Endothelial cell of umbilical vein (primary cell): ENCODE results near the gene PLEKHM2. TPM values are rescaled to one million over a fixed set of nuclear protein-coding genes. Genes with fewer than 3 reads are reported as not detected.

Source experiments
- BruUV-seq: library from RNA; stranded (reverse); fragments of 400-500 nt; replicated peaks from 2 replicates; lab custom pipeline; 2021; lab: Mats Ljungman, UMichigan
- CTCF ChIA-PET: fragments of 300-600, 350-600 bp; sonication (Branson Sonifier 250); formaldehyde crosslinking; loops from one replicate; lab custom pipeline; 2021; ENCODE audit warnings: antibody characterized with exemption, inconsistent platforms; lab: Charles Lee
- POLR2A ChIA-PET: fragments of 300-600, 350-600 bp; sonication (Branson Sonifier 250); formaldehyde crosslinking; loops from one replicate; lab custom pipeline; 2021; ENCODE audit warnings: antibody characterized with exemption, inconsistent platforms; lab: Charles Lee
- DNase-seq: peaks from one replicate; pipeline ENCODE4 v3.0.0-alpha.2; 2011; ENCODE audit warnings: low read depth, low spot score
- FAIRE-seq: peaks from 2 replicates; lab custom pipeline; 2011; peaks lifted over from hg19 to GRCh38; lab: Jason Lieb, UNC
- H2AFZ ChIP-seq: 2 replicates; pipeline ENCODE4 v1.6.0; 2012; ENCODE audit warnings: low read depth, low read length, control low read depth, inconsistent platforms
- H3K27ac ChIP-seq: 2 replicates; pipeline ENCODE4 v1.5.1; 2011; ENCODE audit warnings: low read depth, mild to moderate bottlenecking, control low read depth, low read length, moderate library complexity; ENCODE audit not compliant: insufficient read depth
- H3K27me3 ChIP-seq, 2 experiments: 2 replicates each; pipeline versions ENCODE4 v1.6.0 to v1.6.1; 2011; ENCODE audit warnings: low read length in 2 of 2, mixed read lengths in 1 of 2; ENCODE audit not compliant: control insufficient read depth in 2 of 2, insufficient read depth in 2 of 2
- H3K36me3 ChIP-seq, 2 experiments: 2 replicates in 1 of 2; 3 replicates in 1 of 2; pipeline ENCODE4 v1.5.1; 2011; ENCODE audit warnings: low read length in 2 of 2, mild to moderate bottlenecking in 1 of 2, moderate library complexity in 1 of 2; ENCODE audit not compliant: control insufficient read depth in 2 of 2, insufficient read depth in 2 of 2; ENCODE audit errors: extremely low read depth in 1 of 2
- H3K4me1 ChIP-seq: 3 replicates; pipeline ENCODE4 v1.5.1; 2011; ENCODE audit warnings: mild to moderate bottlenecking, low read length; ENCODE audit not compliant: control insufficient read depth, insufficient read depth; ENCODE audit errors: extremely low read depth
- H3K4me2 ChIP-seq: 2 replicates; pipeline ENCODE4 v1.6.1; 2011; ENCODE audit warnings: low read length, control low read depth, mixed read lengths; ENCODE audit not compliant: insufficient read depth
- H3K4me3 ChIP-seq, 3 experiments: fragments of 200-600 bp in 1 of 3; sonication (generic), shearing (Covaris generic) in 1 of 3; replicated peaks in 1 of 3; 2 replicates each; pipeline ENCODE4 v1.5.1; 2011 to 2016; ENCODE audit warnings: control low read depth in 3 of 3, low read length in 3 of 3, mild to moderate bottlenecking in 2 of 3, inconsistent platforms in 1 of 3, low read depth in 1 of 3, moderate library complexity in 1 of 3; ENCODE audit not compliant: insufficient read depth in 1 of 3
- H3K79me2 ChIP-seq: 2 replicates; pipeline ENCODE4 v1.6.0; 2012; ENCODE audit warnings: low read length, inconsistent platforms; ENCODE audit not compliant: control insufficient read depth, insufficient read depth
- H3K9ac ChIP-seq: replicated peaks from 2 replicates; pipeline ENCODE3; 2011; ENCODE audit warnings: low read length, control low read depth; ENCODE audit not compliant: insufficient read depth; ENCODE audit errors: extremely low read depth
- H3K9me1 ChIP-seq: replicated peaks from 3 replicates; pipeline ENCODE4 v1.6.0; 2011; ENCODE audit warnings: mild to moderate bottlenecking, low read length; ENCODE audit not compliant: control insufficient read depth, insufficient read depth; ENCODE audit errors: extremely low read depth
- H3K9me3 ChIP-seq: replicated peaks from 2 replicates; pipeline ENCODE4 v1.5.1; 2012; ENCODE audit warnings: low read length, inconsistent platforms; ENCODE audit not compliant: control insufficient read depth, insufficient read depth
- H4K20me1 ChIP-seq: replicated peaks from 2 replicates; pipeline ENCODE3; 2011; ENCODE audit warnings: mild to moderate bottlenecking, low read length; ENCODE audit not compliant: control insufficient read depth, insufficient read depth; ENCODE audit errors: extremely low read depth
- EZH2 ChIP-seq: IDR thresholded peaks from 2 replicates; pipeline ENCODE4 v1.6.1; 2012; ENCODE audit warnings: borderline replicate concordance, low read depth, mild to moderate bottlenecking, moderate library complexity, low read length, inconsistent platforms; ENCODE audit not compliant: severe bottlenecking
- FOS ChIP-seq: IDR thresholded peaks from 2 replicates; pipeline ENCODE4 v1.6.1; 2011; ENCODE audit warnings: mild to moderate bottlenecking, low read length, moderate library complexity, borderline replicate concordance; ENCODE audit not compliant: insufficient read depth
- GATA2 ChIP-seq: IDR thresholded peaks from 2 replicates; pipeline ENCODE4 v1.7.0; 2011; ENCODE audit warnings: low read depth, mild to moderate bottlenecking, moderate library complexity, mixed read lengths, low read length; ENCODE audit not compliant: insufficient read length, insufficient read depth
- JUN ChIP-seq: IDR thresholded peaks from 2 replicates; pipeline ENCODE4 v1.6.1; 2011; ENCODE audit warnings: borderline replicate concordance, low read depth; ENCODE audit not compliant: insufficient read length, insufficient read depth
- MAX ChIP-seq: IDR thresholded peaks from 2 replicates; pipeline ENCODE4 v1.6.1; 2011; ENCODE audit not compliant: insufficient read depth, insufficient read length
- MYC ChIP-seq: IDR thresholded peaks from one replicate; pipeline ENCODE4 v1.6.1; 2011; ENCODE audit warnings: mild to moderate bottlenecking, low read depth, low read length
- POLR2A ChIP-seq: IDR thresholded peaks from 2 replicates; pipeline ENCODE4 v1.6.1; 2012; ENCODE audit warnings: low read depth, mild to moderate bottlenecking, control low read depth, low read length
- POLR2AphosphoS5 ChIP-seq: IDR thresholded peaks from 2 replicates; pipeline ENCODE4 v1.6.1; 2012; ENCODE audit warnings: low read depth, mild to moderate bottlenecking, control low read depth, low read length, moderate library complexity; ENCODE audit not compliant: insufficient read depth
- dilution Hi-C: fragments of 300-500 bp; cut with MboI; formaldehyde crosslinking; loops from one replicate; pipeline ENCODE4 v1.15.0; 2019; ENCODE audit warnings: low sequenced_read_pairs; ENCODE audit not compliant: extremely low pct_ligation_motif_present
- intact Hi-C: fragments of 100-400 bp; cut with micrococcal nuclease; formaldehyde crosslinking; loops from one replicate; pipeline ENCODE4 v1.10.0; 2022
- polyA plus RNA-seq, 4 experiments: library from polyadenylated mRNA; depleted of rRNA in 3 of 4; stranded (reverse) in 3 of 4; unstranded in 1 of 4; fragments of >200 nt; gene quantifications; 2 replicates each; pipeline versions ENCODE4 v1.2.1 to v1.2.3, GENCODE V29; 2011 to 2012; ENCODE audit warnings: missing spikeins in 1 of 4
- total RNA-seq: library from RNA; stranded (reverse); gene quantifications from 2 replicates; pipeline ENCODE4 v1.2.3, GENCODE V29; 2021
- TF ChIP-seq, protein P1 (sequence below), 2 donors: IDR thresholded peaks; 1 replicate in 1 of 2; 2 replicates in 1 of 2; pipeline ENCODE4 v1.5.1; 2011; ENCODE audit warnings: low read length in 2 of 2, mild to moderate bottlenecking in 2 of 2, moderate library complexity in 2 of 2, control low read depth in 1 of 2, inconsistent platforms in 1 of 2, low read depth in 1 of 2; ENCODE audit not compliant: insufficient read depth in 1 of 2; ENCODE audit errors: extremely low read depth in 1 of 2

Gene PLEKHM2
- total and polyA plus RNA-seq, 2 donors (not counting 3 experiments of a cell fraction or from before 2014, with no cell fraction given): 60.6 to 67.5 TPM

DNA sequence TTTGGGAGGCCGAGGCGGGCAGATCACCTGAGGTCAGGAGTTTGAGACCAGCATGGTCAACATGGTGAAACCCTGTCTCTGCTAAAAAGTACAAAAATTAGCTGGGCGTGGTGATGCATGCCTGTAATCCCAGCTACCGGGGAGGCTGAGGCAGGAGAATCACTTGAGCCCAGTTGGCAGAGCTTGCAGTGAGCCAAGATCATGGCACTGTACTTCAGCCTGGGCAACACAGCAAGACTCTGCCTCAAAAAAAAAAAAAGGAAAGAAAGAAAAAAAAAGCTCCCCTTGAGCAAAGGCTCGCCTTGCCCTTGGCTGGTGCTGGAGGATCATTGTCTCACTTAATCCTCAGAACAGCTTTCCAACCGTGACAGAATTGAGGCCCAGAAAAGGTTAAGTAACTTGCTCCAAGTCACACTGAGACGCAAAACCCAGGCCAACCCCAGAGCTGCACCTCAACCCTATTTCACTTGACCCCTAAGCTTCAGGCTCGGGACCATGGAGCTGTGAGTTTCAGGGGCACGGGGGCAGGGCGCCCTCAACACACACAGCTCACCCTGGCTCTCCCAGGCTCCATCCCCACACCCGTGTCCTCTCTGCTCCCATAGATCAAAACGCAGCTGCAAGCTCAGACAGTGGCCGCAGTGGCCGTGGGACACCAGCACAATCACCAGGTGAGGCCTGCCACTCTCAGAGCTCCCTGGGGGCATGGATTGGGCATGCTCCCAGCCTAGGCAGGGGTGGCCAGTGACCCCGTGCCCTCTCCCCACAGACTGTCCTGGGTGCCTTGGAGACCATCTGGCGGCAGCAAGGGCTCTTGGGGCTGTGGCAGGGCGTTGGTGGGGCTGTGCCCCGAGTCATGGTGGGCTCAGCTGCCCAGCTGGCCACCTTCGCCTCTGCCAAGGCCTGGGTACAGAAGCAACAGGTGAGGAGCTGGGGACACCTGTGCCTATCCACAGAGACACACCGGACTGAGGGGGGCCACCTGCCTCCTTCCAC, 53.5 kb downstream of the PLEKHM2 start:
- ChIA-PET POLR2A (interaction anchor here (0.6 to 1.2 kb wide), 2 partner anchors 8 to 23 kb away, joined by 4 to 8 read pairs; no protein-coding TSS in a partner anchor), CTCF (interaction anchor here (0.9 to 4.2 kb wide), 5 partner anchors 16 to 46 kb away, joined by 3 to 31 read pairs (median 3); partner anchors contain the start of gene FBLIM1)
- Histone ChIP-seq H3K9ac (no peak overlapping the region), H3K4me1 (no peaks in the 10 kb centered on the region), H3K4me2 (no peak overlapping the region), H3K9me3 (no peaks in the 10 kb centered on the region), H3K4me3 (no peak overlapping the region), H2AFZ (no peak overlapping the region), H3K36me3 (peaks cover 0 to 18% of the 10 kb centered on the region in 2 experiments), H3K27me3 (no peaks in the 10 kb centered on the region), H4K20me1 (no peaks in the 10 kb centered on the region), H3K27ac (no peak overlapping the region), H3K79me2 (no peaks in the 10 kb centered on the region), H3K9me1 (no peaks in the 10 kb centered on the region)
- BruUV-seq: no TSS peak
- FAIRE-seq: no peak
- intact Hi-C loops: no loop called here
- DNase-seq: no peak
- TF ChIP-seq GATA2 (no peak), JUN (no peak), POLR2A (no peak), MAX (no peak), MYC (no peak), POLR2AphosphoS5 (no peak), EZH2 (no peak), FOS (no peak)
- TF ChIP-seq, protein P1, sequence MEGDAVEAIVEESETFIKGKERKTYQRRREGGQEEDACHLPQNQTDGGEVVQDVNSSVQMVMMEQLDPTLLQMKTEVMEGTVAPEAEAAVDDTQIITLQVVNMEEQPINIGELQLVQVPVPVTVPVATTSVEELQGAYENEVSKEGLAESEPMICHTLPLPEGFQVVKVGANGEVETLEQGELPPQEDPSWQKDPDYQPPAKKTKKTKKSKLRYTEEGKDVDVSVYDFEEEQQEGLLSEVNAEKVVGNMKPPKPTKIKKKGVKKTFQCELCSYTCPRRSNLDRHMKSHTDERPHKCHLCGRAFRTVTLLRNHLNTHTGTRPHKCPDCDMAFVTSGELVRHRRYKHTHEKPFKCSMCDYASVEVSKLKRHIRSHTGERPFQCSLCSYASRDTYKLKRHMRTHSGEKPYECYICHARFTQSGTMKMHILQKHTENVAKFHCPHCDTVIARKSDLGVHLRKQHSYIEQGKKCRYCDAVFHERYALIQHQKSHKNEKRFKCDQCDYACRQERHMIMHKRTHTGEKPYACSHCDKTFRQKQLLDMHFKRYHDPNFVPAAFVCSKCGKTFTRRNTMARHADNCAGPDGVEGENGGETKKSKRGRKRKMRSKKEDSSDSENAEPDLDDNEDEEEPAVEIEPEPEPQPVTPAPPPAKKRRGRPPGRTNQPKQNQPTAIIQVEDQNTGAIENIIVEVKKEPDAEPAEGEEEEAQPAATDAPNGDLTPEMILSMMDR (IDR thresholded peaks at IDR 0.05; ENCODE audit: extremely low read depth in 1 of 2, insufficient read depth in 1 of 2, low read depth in 1 of 2, low read length in 2 of 2): no peak
- dilution Hi-C loops: no loop called here
